ENCODE results near the gene DLX3. TPM values are rescaled to one million over a fixed set of nuclear protein-coding genes. Genes with fewer than 3 reads are reported as not detected.
A peak's percentile ranks its signal among the peaks of the same experiment; 100 is the strongest.

Gene DLX3
- total and polyA plus RNA-seq, 2 of the 8 experiments (the other 6 are each of a cell fraction or from before 2014, with no cell fraction given): 0.15 to 0.20 TPM

DNA sequence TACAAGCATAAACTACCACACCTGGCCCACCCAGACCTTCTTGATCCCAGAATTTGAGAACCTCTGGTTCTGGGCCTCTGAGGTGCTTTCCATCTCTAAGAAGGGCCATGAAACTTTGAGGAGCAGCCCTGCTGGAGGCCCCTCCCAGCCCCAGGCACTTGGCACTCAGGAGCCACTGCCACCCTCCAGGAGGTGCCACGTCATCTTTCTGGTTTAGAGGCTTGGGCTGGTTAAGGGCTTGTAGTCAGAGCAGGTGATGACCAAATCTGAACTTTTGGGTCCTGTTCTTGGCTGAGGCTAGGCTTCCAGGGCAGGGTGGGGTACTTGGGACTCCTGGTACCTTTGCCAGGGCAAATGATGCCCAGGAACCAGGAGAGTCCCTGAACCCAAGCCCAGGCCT lies 39.9 kb downstream of the DLX3 start:
- H3K23ac ChIP-seq (ENCODE audit: insufficient read length): no peak overlapping the region
- H3K14ac ChIP-seq (ENCODE audit: insufficient read length): no peak overlapping the region
- no peak overlapping the region for H3K27ac ChIP-seq (ENCODE audit: low read depth, low read length)
- FAIRE-seq (no peak), DNase-seq (ENCODE audit: low read depth in 1 of 2, low spot score in 2 of 2) (no peak)
- ChIA-PET CTCF (ENCODE audit: partially characterized antibody) (interaction anchor here (0.6 to 16.9 kb wide), 12 partner anchors 10 to 102 kb away, joined by 3 to 275 read pairs (median 6); partner anchors contain the start of gene DLX3), POLR2A (ENCODE audit: partially characterized antibody) (interaction anchor here (1.2 to 1.4 kb wide), 2 partner anchors 10 to 57 kb away, joined by 3 to 7 read pairs; no protein-coding TSS in a partner anchor)
- no peaks in the 10 kb centered on the region for H3K79me1 ChIP-seq (ENCODE audit: low read depth, low read length)
- H3K27me3 ChIP-seq (replicated peaks in 1 of 4; ENCODE audit: control insufficient read depth in 3 of 4, extremely low read depth in 1 of 4, insufficient read depth in 3 of 4, low read length in 3 of 4): peaks cover 0 to 8% (median 4%) of the 10 kb centered on the region in 4 experiments; a peak in 2 of 7 replicates
- H3K56ac ChIP-seq (replicated peaks; ENCODE audit: insufficient read length, low read depth, low read length): no peak overlapping the region
- H3K4me2 ChIP-seq (ENCODE audit: insufficient read depth in 1 of 2, low read depth in 2 of 2, low read length in 2 of 2): no peak overlapping the region
- no peaks in the 10 kb centered on the region for H3K9me3 ChIP-seq (ENCODE audit: insufficient read depth in 2 of 2, low read depth in 1 of 2, low read length in 1 of 2)
- H3K23me2 ChIP-seq (ENCODE audit: low read depth, low read length): 0 out of 2 replicates have a peak, but pooled peaks cover 3% of the 10 kb centered on the region
- TF ChIP-seq, protein P1, sequence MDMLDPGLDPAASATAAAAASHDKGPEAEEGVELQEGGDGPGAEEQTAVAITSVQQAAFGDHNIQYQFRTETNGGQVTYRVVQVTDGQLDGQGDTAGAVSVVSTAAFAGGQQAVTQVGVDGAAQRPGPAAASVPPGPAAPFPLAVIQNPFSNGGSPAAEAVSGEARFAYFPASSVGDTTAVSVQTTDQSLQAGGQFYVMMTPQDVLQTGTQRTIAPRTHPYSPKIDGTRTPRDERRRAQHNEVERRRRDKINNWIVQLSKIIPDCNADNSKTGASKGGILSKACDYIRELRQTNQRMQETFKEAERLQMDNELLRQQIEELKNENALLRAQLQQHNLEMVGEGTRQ (IDR thresholded peaks at IDR 0.05; ENCODE audit: low read length): no peak
- no peak for TF ChIP-seq NANOG (IDR thresholded peaks at IDR 0.05; ENCODE audit: insufficient read depth, low read depth, low read length, poor library complexity, severe bottlenecking)
- TF ChIP-seq HDAC6 (IDR thresholded peaks at IDR 0.05; ENCODE audit: low read depth, low read length): no peak
- no peak for TF ChIP-seq BACH1 (IDR thresholded peaks at IDR 0.05; ENCODE audit: low read length)
- TF ChIP-seq POLR2AphosphoS5 (IDR thresholded peaks at IDR 0.05; ENCODE audit: low read depth, low read length): no peak
- TF ChIP-seq CHD1 (IDR thresholded peaks at IDR 0.05; ENCODE audit: low read depth, low read length): no peak
- no peak overlapping the region for H3K4ac ChIP-seq (replicated peaks; ENCODE audit: insufficient read length, low read depth, low read length)
- no peak overlapping the region for H4K8ac ChIP-seq (ENCODE audit: extremely low read depth, insufficient read depth, low read length)
- H4K20me1 ChIP-seq (replicated peaks in 1 of 2; ENCODE audit: control insufficient read depth in 1 of 2, insufficient read depth in 2 of 2, low read length in 2 of 2): peaks cover 0 to 2% of the 10 kb centered on the region in 2 experiments
- H3K18ac ChIP-seq (ENCODE audit: extremely low read depth, low read length): no peak overlapping the region
- no peak overlapping the region for H3K9ac ChIP-seq (replicated peaks in 1 of 4; ENCODE audit: extremely low read depth in 1 of 4, low read depth in 3 of 4, low read length in 3 of 4)
- H4K5ac ChIP-seq (ENCODE audit: insufficient read length, low read depth, low read length): no peak overlapping the region
- H3K4me3 ChIP-seq (ENCODE audit: extremely low read depth in 1 of 4, insufficient read depth in 2 of 4, low read depth in 3 of 4, low read length in 4 of 4): no peak overlapping the region
- H2BK12ac ChIP-seq (ENCODE audit: low read depth, low read length): no peak overlapping the region
- no peak overlapping the region for H2BK20ac ChIP-seq (ENCODE audit: low read length)
- no peaks in the 10 kb centered on the region for H3K36me3 ChIP-seq (ENCODE audit: control insufficient read depth in 2 of 4, insufficient read depth in 4 of 4, low read length in 3 of 4)
- H2BK120ac ChIP-seq (replicated peaks; ENCODE audit: low read depth, low read length): no peak overlapping the region
- H2AFZ ChIP-seq (ENCODE audit: low read length): no peak overlapping the region
- H3K79me2 ChIP-seq (ENCODE audit: control insufficient read depth in 1 of 2, insufficient read depth in 2 of 2, low read length in 2 of 2): no peaks in the 10 kb centered on the region
- WGBS, 2 experiments (ENCODE audit: extremely low coverage in 1 of 2, insufficient coverage in 1 of 2, insufficient read length in 1 of 2, insufficient replicate concordance in 2 of 2, low coverage in 1 of 2, low lambda C conversion rate in 2 of 2, missing lambda C conversion rate in 1 of 2): 76% methylated on average over 1 of the region's 1 CpG; no CpG with 5 or more reads in 1 of the 2 experiments
- H2BK5ac ChIP-seq (ENCODE audit: low read depth, low read length): no peak overlapping the region
- H2BK15ac ChIP-seq (ENCODE audit: low read length): peak overlapping the region; percentile 81; the same call in 1 of the 2 replicates
- no peak overlapping the region for H2AK5ac ChIP-seq (ENCODE audit: low read depth, low read length)
- H4K91ac ChIP-seq (replicated peaks; ENCODE audit: insufficient read length, low read length): no peak overlapping the region
- no peaks in the 10 kb centered on the region; a peak in 1 of 7 replicates for H3K4me1 ChIP-seq (replicated peaks in 1 of 4; ENCODE audit: control insufficient read depth in 3 of 4, insufficient read depth in 4 of 4, low read length in 3 of 4)
